Activated T-cell treated with anti-CD3 and anti-CD28 coated beads for 4 hours (primary cell): ENCODE data around the gene DNAJB14.
"Not testable (repeated sequence)": the region's sequence is repeated elsewhere in the genome, so short reads cannot be mapped to it uniquely, and the experiment has no call there.

Source experiments
- DNase-seq: peaks from one replicate; pipeline ENCODE4 v3.0.0-alpha.2; 2020

The DNAJB14 gene

DNA sequence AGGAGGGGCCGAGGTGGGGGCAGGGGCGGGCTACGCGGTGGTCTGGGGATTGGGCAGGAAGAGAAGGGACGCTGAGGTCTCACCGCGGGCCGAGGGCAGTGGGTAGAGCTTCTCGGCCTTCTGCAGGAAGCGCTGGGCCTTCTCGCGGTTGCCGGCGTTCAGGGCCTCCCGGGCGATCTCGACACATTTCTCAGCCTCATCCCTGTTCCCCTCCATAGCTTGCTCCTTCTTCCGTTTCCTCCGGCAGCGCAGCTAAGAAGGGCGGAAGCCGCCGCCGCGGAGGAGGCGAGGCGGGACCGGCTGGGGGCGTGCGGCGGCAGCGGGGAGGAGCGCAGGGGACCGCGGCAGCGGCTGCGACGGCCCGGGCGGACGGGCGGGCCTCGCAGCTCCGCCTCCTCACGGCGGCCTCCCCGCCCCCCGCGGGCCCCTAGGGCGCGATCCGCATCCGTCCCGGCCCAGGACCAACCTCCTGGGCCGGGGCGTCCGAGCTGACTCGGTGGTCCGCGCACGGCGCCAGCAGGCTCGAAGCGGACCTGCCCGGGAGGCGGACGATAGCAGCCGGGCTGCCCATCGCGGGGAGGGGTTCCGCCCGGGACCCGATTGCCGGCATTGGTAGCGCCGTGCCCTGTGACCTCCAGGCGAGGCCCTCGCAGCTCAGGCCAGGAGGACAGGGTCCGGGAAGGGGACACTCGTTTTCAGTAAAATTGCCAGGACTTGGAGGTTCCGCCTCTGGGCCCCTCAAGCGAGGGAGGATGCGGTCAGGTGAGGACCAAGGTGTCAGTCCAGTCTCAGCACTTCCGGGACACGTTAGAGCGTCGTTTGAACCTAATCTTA is at the start of gene DNAJB14:
Gene DNAJB14, minus strand, starts transcription at position 263 of the 834 bp plus-strand sequence. Its CDS starts 47 bp downstream, at position 216.
- peak; percentile 63 for DNase-seq

DNA sequence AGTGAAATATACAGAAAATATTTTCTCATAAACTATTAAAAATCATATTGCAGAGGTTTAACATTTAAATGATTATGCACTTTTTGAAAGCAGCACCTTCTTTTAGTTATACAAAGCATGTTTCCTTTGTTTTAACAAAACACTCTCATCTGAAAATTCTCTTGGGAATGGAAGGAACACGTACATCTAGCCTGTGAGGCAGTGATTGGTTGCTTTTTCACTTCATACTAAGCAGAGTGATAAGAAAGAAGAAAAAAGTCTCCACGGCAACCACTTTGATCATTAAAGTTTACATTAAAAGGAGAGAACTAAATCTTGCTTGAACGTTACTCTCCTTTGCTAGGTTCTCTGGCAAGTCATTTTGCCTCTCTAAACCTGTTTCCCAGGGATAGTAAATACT is 45.3 kb upstream of the DNAJB14 start:
- no peak for DNase-seq

DNA sequence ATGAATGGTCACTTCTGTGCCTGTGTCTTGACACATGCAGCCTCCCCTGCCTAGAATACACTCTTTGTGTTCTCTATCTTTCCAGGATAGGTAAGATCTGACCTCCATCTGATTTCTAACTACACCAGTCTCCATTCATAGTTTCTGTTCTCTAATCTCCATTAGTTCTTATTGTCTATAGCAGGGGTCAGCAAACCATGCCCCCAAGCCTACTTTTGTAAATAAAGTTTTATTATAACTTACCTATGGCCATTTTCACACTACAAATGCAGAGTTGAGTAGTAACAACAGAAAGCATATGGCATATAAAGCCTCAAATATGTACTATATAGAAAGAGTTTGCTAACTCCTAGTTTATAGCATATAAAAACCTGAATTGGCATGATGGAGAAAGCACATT is 41.3 kb upstream of the DNAJB14 start:
- no peak for DNase-seq

DNA sequence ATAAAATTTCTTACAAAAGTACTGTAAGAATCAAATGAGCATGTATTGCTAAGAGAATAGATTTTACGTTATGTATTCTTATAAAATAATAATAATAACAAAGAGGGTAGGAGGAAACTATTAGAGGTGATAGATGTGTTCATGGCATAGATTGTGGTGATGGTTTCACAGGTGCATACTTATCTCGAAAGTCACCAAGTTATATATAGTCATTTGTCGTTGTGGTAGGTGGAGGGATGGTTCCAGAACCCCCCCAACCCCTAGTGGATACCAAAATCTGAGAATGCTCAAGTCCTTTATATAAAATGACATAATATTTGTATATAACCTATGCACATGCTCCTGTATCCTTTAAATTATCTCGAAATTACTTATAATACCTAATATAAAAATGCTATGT is 40.4 kb upstream of the DNAJB14 start:
- DNase-seq, result no peak

DNA sequence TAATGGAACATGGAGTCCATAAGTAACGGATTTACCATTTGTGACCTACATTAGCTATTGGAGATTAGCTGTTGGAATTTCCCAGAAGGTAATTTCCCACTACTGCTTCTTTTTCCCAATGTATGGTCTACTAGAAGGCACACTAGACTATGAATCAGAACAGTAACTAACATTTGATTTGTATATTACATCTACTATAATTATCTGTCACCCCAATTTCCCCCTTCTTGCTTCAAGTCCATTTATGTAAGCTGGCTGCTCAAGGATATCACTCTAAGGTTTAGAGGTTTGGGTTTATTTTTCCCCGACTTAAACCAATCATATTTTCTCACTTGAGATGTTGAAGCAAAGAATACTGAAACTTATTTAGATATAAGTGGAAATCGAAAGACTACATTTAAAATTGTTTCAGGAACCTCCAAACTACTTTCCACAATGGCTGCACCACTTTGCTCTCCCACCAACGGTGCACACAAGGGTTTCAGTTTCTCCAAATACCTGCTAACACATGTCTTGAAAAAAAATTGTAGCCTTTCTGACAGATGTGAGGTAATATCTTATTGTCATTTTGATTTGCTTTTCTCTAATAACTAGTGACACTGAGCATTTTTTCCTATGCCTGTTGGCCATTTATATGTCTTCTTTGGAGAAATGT is 37.0 kb upstream of the DNAJB14 start:
- DNase-seq, result no peak

DNA sequence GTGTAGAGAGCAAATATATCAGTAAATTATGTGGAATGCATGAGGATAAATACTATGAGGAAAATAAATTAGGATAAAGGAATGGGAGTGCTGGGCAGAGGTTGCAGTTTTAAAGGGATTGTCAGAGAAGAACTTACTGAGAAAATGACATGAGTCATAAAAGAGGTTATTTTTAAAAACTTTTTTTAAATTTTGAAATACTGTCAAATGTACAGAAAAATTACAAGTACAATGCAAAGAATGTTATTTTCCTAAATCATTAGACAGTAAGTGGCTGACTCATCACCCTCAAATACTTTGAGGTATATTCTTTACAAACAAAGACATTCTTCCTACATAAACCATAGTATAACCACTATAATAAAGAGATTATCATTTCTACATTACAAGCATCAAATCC is 33.5 kb upstream of the DNAJB14 start:
- no peak for DNase-seq

DNA sequence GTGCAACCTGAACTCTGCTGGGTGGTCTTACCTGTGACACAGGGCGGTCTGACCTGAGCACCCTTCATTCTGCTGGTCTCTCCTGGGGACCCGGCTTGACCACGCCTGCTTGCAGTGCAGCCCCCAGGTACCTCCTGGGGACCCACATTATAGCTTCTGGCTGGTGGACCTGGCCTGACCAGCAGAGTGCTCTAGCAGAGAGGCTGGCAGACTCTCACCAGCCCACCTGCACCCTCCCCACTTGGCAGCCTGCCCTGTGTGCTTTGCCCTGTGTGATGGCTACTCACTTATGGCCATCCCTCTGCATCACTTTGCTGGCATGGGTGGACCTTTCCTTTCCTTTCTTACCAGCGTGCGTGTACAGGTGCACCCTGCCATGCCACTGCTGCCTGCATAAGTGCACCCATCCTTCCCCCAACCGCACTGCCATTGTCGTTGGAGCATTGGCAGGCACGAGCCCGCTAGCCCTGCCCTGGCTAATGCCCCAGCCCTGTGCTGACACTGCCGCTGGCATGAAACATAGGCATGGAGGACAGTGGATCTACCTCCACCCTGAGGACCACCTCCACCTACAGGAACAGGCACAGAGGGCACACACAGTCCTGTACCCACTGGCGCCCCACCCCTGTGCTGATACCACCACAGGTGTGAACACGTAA is 25.2 kb upstream of the DNAJB14 start:
- DNase-seq, result no peak

DNA sequence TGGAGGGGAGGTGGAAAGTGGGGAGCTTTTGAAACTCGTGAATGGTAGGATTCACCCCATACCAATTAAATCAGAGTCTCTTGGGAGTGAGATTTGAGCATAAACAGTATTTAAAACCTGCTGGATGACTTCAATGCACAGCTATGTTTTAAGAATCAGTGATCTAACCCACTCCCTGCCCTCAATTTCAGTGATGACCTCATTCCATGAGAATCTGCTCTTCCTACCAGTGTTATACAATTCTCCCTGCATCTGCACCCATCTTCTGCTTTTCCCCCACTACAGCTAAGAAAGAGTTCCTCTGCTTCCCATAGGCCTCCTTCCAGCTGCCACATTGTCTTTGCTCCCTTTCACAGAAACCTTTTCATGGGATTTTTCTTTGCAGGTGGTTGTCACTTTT is 21.9 kb upstream of the DNAJB14 start:
- DNase-seq, result no peak

DNA sequence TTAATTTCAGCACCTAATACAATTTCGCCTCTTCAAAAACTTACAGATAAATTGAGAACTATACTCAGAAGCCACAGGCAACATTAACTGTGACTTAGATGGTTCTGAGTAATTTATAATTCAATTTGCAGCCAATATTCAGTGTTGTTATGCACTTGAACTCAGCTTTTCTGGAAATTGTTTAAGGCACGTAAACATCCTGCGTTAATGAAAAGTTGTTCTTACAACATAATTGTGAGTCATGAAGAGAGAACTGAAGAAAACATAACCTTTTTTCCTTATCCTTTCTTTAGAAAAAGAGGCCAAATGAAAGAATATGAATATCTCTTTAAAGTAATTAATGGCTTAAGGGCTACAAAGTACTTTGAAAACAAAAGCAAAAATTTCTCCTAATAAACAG is 20.3 kb upstream of the DNAJB14 start:
- no peak for DNase-seq

DNA sequence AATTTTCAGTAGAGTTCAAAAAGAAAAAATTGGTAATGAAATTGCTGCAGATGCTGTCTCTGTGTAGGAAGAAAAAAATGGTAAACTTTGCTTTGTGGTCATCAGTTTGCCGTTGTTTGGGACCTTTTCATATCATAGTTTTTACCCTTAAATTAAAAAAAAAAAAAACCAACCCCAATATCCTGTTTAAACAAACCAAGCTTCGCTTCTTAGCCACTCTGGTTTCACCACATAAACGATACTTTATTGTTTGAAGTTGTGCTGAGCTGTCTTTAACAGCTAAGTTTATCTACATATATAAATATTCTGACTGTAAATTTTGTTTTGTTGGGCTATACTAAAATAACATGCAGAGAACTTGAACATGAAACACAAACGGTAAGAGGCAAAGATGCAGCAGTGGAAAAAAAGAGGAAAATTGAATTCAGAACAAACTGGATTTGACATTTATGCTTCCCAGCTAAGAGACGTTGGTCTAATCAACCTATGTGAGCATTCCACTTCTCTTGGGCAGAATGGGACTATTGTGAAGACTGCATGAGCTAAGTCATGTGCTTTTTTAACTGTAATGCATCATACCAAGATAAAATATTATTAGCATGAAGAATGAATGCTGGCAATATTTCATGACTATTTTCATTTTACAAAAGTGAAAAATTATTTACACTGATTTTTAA is 19.4 kb upstream of the DNAJB14 start:
- DNase-seq, result no peak

DNA sequence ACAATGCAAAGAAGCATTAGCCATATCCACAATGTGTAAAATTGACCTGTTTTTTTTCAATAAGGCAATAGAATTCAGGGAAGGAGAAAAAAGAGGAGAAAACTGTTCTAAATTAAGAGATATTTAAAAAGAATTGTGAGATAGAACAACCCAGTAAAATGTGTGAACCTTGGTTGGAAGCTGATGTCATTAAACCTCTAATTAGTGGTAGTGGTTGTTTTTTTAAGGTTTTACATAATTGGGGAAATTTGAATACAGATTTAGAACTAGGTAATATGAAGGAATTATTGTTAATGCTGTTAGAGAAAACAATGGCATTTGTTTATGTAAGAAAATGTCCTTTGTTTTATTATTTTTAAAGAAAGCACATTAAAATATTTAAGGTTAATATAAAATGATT is 18.8 kb upstream of the DNAJB14 start:
- no peak for DNase-seq

DNA sequence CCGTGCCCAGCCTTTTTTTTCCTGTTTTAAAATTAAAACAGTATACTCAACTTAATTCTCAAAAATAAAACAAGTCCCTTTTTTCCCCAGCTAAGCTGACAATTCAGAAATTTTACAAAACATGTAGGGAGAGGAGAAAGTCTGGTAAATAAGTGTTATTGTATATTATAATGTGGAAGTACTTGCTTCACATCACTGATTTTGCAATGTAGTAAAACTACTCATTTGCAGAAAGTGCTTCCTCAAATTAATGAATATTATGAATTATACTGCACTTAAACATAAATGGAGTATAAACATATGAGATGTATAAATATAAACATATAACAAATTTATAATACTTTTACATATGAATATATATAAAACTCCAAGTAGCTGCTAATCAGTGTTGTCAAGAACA is 15.3 kb upstream of the DNAJB14 start:
- no peak for DNase-seq

DNA sequence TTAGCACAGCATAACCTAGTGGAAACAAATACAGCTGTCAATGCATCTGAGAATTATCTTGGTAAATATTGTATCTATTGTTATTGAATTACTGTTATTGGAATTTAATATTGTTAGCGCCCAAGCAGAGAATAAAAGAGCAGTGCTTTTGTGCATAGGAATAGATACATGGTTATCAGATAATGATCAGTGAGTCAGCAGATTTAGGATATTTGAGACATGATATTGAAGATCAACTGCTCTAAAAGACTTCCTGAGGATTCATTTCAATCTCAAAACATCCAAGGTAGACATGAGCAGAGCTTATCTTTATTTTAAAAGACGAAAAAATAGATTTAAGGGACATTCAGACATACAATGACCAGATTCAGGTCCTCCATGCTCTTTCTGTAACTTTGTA is 14.2 kb upstream of the DNAJB14 start:
- DNase-seq, result no peak

DNA sequence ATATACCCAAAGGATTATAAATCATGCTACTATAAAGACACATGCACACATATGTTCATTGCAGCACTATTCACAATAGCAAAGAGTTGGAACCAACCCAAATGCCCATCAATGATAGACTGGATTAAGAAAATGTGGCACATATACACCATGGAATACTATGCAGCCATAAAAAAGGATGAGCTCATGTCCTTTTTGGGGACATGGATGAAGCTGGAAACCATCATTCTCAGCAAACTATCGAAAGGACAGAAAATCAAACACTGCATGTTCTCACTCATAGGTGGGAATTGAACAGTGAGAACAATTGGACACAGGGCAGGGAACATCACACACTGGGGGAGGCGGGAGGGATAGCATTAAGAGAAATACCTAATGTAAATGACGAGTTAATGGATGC is 11.8 kb upstream of the DNAJB14 start:
- not testable (repeated sequence) for DNase-seq

DNA sequence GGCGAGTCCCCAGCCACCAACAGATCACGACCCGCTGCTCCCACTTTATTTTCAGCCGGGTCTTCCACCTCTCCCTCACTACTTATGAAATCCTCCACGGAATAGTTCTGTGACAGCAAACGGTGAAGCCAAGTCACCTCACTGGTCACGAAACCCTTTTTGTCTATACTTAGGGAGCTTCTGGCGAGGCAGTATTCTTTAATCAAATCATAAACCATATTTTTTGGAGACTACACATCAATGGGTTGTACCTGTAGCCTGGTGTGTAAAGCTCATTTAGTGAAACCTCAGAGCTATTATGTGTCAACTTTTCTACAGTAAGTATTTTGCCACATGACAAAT is 4.5 kb upstream of the DNAJB14 start:
- no peak for DNase-seq

DNA sequence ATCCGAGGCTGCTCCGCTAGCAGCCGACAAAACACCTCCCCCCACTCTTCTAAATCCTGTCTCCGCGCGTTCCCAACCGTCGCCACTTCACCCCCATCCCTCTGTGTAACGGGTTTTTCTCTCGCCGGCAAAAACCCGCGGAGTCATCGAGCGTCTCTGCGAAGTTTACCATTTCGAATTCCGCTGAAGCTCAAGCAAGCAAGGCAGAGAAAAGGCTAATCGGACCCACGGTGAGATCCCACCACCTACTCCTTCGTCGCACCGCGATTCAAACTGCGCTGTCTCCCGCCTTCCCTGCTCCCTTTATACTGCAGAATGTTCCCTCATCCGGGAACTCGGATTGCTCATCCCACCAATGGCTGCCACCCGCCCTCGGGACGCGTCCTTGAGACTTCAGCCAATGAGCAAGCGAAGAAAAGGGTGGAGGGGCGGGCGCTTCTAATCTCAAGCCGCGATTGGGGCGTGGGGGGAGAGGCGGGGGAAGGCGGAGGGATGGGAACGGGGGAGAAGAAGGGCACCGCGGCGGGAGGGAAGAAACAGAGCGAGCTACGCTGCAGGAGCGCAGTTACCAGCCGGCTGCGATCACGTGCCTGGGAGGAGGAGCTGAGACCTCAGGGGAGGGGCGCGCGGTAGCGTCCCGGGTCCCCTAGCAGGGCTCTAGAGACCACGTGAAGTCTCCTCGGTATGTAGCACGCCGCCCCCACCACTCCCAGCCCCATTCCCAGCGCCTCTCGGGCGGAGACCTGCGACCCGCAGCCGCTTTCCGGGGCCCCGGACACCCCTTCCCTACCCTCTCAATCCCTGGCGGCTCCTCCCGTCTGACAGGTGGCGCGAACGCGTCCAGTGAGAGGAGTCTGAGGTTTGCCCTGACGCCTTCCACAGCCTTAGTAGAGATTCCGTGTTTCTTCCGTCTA is 3.8 kb upstream of the DNAJB14 start, which contains the start of gene H2AZ1:
Gene H2AZ1, minus strand, starts transcription at position 277 of the 914 bp plus-strand sequence. Its CDS starts 105 bp downstream, at position 172.
- peak; percentile 97 for DNase-seq

DNA sequence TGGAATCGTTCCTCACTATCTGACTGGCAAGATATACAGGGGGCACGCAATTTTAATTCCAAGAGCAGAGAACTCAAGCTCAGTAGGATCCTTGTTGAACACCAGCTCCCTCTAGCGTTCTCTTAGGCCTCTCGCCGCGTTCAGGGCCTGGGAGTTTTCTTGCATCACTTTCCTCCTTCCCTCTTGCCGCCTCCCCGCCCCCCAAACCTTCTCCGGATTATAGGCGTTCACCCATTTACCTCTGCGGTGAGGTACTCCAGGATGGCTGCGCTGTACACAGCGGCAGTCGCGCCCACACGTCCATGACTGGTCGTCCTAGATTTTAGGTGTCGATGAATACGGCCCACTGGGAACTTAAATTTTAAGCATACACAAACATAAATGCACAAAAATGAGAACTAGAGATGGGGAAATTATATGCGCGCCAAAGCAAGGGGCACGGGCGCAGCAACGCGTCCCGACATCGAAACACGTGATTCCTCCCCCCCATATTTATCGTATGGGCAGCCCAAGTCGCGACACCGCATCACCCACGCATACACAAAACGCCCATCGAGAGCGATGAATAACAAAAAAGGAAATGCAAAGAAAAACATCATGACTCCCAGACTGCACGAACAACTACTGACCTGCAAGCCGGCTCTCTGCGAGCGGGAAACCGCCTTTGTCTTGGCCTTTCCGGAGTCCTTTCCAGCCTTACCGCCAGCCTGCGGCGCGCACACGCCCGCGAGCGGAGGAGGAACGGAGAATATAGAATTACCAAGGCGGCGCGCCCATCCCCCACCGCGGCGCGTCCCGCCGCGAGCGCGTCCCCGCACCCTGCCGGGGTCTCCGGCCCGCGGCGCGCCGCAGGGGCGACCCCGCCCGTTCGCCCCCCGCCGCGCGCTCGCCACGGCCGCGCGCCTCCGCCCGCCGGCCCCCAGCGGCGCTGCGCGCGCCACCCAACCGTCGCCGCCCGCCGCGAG is 2.9 kb upstream of the DNAJB14 start:
- DNase-seq, result peak; percentile 83

DNA sequence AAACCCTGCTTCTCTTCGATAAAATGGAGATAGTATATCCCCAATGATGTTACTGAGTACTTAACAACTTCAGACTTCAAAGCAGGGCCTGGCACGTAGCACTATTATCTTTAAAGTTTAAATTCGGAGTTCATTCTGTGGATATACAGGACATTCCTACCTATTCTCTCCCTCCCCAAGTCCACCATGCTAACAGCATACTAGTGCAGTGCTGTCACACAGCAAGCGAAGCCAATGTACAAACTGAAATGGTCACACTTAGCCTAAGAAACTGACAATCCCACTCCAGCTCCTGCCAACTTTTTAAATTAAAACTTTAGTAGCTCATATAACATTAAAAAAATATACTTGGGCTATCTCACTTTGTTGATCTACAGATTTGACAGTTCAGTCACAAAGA is 1.2 kb upstream of the DNAJB14 start:
- no peak for DNase-seq

DNA sequence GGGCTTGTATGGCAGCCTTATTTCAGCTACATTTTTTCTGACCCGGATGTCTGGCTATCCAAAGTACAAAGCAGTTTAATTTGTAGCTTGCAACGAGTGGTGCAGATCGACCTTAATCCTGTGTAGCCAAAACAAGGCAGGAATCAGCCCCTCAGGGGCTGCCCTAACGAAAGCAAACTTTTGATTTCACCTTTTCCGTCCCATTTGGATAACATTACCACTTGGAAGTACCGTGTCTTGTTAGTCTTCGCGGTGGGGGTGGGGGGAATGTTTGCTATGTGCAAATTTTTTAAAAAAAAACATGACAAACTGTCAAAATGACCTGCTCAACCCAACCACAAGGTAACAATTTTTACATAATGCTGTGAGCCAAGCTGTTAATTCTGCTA is 766 bp upstream of the DNAJB14 start:
- DNase-seq, result no peak

DNA sequence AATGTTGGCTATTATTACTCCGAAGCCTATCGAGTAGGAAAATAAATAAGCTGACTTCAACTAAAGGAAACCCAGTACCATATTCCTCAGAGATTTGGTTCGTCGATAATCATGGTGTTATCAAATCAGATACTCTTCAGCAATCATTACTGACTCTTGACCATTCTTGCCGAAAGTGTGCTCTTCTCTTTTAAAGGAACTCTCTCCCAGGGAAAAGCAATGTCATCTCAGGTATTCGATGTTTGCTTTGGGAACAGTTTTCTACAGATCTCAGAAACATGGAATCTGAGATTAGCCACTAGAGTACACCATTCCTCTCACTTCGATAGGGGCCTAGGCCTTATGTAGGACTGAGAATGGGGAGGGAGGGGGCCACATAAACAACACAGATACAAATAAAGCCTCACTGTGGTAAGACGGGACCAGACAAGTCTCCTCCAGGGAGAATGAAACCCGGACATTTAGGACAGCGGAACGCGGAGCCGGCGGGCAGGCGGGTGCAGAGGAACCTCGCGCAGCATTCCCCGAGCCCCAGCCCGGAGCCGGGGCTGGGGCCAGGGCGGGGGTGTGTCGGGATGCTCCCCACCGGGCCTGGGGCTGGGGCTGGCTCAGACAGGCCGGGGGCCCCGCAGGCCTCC is 581 bp downstream of the DNAJB14 start:
- no peak for DNase-seq
